EL (cell line): ENCODE data around the gene TMCC1.
"Not testable (repeated sequence)": the region's sequence is repeated elsewhere in the genome, so short reads cannot be mapped to it uniquely, and the experiment has no call there.

Experiments used
- DNase-seq: peaks from one replicate; pipeline ENCODE4 v3.0.0-alpha.2; 2016

The TMCC1 gene

GRCh38 chr3:129640985-129641384 is 252.5 kb downstream of the TMCC1 start:
- DNase-seq: not testable (repeated sequence)

DNA sequence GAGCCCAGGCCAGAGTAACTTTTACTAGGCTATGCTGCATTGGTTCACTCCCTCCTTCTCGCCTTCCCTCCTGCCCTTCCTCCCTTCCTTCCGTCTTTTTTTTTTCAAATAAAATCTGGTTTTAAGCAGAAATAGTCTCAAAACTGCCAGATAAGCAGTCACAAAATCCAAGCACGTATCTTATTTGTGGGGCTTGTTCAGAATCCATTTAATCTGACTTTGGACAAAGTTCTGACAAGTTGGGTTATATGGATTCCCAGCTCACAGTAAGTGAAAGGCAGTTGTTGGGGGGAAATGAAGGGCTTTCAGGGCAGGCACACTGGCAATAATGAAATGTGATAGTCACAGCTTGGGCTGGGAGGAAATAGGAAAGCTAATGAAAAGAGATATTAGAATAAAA is 255.0 kb downstream of the TMCC1 start:
- DNase-seq: no peak

DNA sequence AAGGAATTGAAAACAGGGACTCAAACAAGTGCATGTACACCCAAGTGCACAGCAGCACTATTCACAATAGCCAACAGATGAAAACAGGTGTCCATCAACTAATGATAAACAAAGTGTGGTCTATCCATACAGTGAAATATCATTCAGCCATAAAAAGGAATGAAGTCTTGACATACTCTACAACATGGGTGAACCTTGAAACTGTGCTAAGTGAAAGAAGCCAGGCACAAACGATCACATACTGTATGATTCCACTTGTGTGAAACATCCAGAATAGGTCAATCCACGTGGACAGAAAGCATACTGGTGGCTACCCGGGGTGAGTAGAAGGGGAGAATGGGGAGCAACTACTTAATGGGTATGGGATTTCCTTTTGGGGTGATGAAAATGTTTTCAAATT is 257.4 kb downstream of the TMCC1 start:
- no peak for DNase-seq

GRCh38 chr3:129635656-129636055 is 257.9 kb downstream of the TMCC1 start:
- DNase-seq: no peak

GRCh38 chr3:129633751-129634481 is 259.6 kb downstream of the TMCC1 start:
- DNase-seq: no peak

GRCh38 chr3:129632977-129633376 is 260.5 kb downstream of the TMCC1 start:
- no peak for DNase-seq

DNA sequence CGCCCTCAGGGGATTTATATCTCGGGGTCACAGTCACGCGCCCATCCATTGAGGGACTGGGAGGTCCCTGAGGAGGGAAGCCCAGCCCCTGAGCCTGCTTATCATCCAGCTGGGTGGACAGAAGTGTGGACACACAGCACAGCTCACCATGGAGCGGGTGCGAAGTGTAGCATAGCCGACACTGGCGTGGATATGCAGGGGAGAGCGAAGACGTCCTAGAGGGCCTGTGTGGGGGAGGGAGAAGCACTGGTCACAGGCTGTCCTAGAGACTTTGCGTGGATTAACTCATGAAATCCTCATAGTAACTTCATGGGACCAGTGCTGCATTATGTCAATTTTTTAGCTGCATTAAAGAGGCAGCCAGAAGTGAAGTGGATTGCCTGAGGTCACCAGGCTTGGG is 261.0 kb downstream of the TMCC1 start:
- no peak for DNase-seq

DNA sequence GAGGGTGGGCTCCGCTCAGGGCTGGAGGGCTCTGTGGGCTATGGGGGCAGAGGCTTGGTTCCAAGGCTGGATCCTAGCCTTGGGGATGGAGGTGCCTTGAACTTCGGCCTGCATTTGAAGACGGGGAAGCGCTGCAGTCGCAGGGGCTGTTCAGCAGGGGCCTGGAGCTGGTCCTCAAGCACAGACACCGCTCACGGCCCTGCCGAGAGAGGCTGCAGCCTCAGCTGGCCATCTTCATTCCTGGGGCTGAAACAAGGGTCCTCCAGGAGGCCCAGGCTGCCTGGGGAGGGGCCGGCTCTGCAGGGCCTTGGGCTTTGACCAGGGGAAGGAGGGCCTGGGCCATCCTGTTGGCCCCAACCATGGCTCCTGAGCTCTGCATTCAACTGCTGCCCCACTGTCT is 261.5 kb downstream of the TMCC1 start:
- DNase-seq: no peak

GRCh38 chr3:129629011-129629410 is 264.5 kb downstream of the TMCC1 start:
- DNase-seq: no peak

DNA sequence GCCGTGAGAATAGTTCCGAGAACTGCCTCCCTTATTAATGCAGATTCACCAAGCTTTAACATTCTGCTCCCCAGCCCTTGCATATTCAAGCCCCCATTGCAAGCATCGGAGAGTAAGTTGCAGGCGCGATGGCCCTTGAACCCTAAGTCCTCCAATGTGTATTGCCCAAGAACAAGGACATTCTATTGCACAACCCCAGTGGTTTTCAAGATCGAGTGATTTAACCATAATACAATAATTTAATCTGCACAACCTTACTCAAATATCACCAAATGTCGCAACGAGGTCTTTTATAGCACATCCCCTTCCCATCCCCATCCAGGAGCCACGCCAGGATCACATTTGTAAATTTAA is 265.4 kb downstream of the TMCC1 start:
- DNase-seq: no peak

DNA sequence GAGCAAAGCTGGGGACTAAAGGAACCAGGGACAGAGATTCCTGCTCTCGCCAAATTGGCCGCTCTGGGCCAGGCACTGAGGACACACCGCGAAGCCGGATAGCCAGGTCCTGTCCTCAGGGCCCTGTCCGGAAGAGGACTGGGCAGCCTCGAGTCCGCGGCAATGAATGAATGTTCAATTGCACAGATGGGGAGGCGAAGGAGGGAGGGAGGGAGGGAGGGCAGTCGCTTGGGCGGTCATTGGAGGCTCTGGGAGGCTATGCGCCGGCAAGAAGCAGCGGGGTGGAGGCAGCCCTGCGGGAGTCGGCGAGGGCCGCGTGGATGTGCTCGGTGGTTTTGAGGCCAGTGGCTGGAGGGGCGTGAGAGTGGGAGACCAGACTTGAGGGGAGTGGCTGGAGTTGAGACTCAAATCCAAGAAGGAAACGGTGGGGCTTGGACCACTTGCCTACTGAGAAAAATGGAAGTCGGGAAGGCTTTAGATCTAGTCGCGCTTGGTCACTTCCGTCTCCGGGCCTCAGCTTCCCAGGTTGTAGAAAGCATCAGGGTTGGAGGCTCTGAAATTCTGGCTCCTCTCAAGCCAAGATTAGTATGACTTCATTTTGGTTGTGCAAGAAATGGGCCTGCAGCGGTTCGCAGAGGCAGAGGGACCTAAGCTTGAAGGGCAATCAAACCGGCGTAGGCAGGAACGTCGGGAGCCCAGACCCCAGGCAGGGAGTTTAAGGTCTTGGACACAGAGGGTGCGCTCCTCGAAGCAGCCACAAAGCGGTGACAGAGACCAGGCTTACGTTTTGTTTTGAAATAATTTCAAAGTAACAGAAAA is 266.0 kb downstream of the TMCC1 start:
- DNase-seq: peak; percentile 76

DNA sequence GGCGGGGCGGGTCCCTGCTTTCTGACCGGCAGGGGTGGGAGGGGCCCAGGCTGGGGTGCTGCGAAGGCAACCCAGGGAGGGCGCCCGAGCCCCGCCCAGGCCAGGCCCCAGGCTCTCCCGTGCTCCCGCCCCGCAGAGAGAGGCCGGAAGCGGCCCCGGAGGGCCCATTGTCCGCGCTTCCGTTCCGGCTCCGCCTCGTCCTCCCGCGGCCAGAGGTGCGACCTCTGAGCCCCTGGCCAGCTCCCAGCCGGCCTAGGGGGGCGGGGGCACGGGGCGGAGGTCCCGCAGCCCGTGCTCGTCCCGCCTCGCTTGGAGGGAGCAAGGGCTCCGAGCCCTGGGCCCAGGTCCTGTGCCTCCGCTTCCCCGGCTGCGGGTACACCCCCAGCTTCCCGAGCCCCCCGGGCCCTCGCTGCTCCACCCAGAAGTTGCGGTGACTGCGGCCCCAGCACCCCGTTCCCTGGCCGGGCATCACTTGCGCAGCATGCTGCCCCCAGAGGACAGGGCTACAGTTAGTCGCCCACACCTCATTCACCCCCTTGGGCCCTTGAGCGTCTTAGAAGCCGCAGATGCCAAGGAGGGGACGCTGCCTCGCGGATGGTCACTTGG is 266.7 kb downstream of the TMCC1 start:
- peak; percentile 91 for DNase-seq

DNA sequence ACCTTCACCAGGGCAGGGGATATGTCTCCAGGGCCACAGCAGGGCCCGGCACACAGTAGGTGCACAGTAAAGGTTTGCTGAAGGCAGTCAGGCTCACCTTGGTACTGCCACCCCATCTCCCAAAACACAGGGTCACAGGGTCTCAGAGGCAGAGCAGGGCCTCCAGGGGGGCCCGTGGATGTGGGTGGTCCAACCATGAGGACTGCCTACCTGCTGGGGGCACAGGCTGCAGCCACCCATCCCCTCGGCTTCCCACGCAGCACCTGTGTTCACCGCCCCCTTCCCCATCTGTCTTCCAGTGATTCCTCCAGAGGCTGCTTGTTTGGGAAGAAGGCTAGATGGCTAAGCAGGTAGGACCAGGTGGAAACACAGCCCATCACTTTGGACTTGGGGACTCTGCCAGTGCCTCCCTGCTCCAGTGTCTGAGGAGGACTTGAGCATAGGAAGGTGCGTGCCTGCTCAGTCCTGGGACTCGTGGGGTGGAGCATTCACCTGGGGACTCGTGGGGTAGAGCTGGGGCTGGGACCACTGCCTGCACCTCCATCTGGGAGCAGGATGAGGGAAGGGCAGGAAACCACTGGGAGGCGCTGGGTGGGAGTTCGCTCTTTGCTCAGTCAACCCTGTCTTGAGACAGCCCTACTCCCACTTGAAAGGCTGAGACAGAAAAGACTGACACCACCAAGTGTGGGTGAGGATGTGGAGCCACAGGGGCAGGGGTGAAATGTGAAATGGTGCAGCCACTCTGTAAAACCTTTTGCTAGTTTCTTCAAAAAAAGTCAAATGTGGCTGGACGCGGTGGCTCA is 268.2 kb downstream of the TMCC1 start:
- DNase-seq: peak; percentile 25

GRCh38 chr3:129624347-129625071 is 269.0 kb downstream of the TMCC1 start:
- no peak for DNase-seq

DNA sequence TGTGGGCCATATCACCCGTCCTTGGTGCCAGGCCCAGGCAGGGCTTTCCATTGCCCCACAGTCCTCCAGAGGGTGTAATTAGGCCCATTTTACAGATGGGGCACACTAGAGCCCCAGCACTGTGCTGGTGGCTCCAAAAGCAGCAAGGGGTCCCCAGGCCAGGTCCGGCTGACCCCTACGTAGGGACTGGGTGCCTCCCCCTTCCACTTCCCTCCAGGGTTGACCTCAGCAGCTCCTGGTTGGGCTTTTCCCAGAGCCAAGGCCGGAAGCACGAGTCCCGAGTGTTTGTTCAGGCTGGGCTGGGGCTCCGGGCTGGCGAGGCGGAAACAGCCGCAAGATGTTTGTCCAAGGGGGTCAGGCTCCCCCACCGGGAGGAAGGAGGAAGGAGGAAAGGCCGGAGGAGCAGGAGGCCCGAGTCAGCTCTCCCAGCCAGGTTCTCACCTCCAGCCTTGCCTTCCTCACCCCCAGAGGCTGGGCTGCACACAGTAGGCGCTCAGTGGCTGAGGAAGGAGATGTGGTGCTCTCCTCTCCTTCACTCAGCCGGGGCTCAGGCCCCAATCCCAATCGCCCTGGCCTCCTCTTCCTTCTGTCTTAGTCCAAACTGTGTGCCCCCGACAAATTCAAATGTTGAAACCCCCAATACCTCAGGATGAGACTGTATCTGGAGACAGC is 269.9 kb downstream of the TMCC1 start:
- DNase-seq: no peak

DNA sequence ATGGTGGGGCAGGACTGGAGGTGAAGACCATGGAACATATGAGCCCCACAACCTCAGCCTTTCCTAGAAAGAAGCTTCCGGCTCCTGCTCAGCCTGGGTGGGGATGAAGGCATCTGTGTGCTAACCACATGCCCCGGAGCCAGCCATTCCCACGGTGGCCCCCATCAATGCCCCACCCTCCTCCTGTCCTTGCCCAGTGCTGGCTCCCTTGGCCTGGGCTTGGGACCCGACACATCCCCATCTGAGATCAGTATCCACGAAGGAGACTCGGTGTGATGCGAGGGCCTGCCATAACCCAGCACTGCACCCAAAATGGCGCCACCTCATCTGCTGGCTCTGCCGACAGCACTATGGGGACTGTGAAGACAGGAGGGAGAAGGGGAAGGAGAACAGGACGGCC is 270.6 kb downstream of the TMCC1 start:
- DNase-seq: no peak

DNA sequence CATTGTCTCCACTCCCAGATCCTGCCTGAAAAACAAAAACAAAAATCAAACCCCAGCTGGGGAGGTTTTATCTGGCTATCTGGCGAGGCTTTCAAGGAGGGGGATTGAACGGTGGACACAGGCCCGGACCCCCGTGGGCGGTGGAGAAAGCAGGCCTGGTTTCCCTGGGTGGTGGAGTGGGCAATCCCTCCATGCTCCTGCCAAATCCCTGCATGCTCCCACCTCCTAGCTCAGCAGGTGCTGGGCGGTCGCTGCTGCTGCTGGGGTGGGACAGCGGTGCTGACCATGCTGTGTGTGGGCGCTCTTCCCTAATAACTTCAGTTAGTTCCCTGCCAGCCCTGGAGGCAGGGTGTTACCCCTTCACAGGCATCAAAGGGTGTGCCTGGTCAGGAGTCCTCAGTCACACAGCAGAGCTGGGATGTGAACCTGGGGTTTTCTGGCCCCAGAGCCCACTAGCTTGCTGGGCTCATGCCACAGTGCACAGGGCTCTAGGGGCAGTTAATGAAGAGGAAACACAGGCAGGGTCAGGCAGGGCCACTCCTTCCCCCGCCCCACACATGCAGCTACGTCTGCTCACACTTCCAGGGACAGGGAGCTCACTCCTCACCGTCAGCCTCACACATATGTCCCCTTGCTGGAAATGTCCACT is 271.2 kb downstream of the TMCC1 start:
- DNase-seq: no peak

DNA sequence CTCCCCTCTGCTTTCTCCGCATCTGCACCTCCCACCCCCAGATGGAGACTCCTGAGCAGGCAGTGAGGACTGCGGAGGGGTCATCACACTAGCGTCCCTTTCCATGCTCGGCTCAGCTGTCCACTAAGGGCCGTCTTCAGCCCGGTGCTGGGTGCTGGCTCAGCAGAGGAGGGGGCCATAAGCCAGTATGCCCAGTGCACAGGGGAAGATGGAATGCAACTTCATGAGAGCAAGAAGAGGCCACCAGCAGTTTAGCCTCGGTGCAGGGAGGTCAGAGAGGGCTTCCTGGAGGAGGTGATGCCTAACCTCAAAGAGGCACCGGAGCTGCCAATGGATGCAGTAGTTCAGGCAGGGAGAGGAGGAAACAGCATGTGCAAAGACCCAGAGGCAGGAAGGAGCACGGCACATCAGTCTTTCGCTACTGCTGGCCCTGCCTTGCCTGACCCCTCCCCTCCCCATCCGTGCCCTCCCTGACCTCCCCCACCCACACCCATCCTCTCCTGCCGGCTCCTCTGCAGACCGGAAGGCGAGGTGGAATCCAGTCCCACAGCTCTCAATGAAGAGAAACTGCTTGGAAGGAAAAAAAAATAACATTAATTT is 271.8 kb downstream of the TMCC1 start:
- no peak for DNase-seq

DNA sequence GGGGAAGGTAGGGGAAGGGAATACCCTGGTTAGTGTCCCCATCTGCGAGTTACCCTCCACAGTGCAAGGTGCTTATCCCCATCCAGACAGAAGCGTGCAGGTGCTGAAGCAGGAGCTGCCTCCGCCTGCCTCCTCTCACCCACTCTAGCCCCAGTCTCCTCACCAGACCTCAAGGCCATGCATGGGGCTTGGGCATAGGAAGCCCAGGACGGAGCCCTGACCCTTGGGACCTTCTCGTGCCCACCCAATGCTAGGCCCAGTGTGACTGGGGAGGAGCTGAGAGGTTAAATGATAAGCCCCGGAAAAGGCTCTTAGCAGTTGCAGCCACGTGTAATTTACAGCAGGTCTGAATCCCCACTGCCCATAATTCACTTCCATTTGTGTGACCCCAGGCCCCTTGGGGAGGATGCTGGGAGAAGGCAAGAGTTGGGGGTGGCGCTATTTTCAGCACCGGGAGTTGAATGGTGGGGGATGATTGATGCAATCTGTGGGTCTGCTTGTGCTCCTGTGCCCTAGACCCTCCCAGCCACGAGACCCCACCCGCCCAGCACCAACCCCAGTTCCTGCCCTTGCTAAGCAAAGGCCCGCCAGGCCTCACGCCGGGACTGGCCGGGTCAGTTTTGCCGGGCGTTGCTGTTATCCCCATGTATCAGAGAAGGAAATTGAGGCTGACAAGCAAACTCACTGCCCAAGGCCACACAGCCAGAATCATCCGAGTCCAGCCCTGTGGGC is 272.5 kb downstream of the TMCC1 start:
- DNase-seq: no peak

- DNase-seq: no peak
Measured at GRCh38 chr3:129619726-129620162, 273.8 kb downstream of the TMCC1 start.
